NCI-H345 (cell line): ENCODE data around the gene IKZF3.
"Not testable (repeated sequence)": the region's sequence is repeated elsewhere in the genome, so short reads cannot be mapped to it uniquely, and the experiment has no call there.

Source experiments
- DNase-seq: peaks from one replicate; lab custom pipeline; 2025; lab: John Stamatoyannopoulos, UW

Gene IKZF3

GRCh38 chr17:39716879-39717536 is 147.1 kb downstream of the IKZF3 start:
- no peak for DNase-seq

GRCh38 chr17:39716073-39716818 is 147.9 kb downstream of the IKZF3 start:
- no peak for DNase-seq

- no peak for DNase-seq
Observed at GRCh38 chr17:39715375-39716072, 148.6 kb downstream of the IKZF3 start.

GRCh38 chr17:39714234-39714633 is 149.9 kb downstream of the IKZF3 start:
- no peak for DNase-seq

- no peak for DNase-seq
Observed at GRCh38 chr17:39711851-39712250, 152.3 kb downstream of the IKZF3 start.

GRCh38 chr17:39711071-39711470 is 153.0 kb downstream of the IKZF3 start:
- not testable (repeated sequence) for DNase-seq

- DNase-seq: no peak
Observed at GRCh38 chr17:39709998-39710964, 153.8 kb downstream of the IKZF3 start.

- DNase-seq: no peak
Observed at GRCh38 chr17:39709319-39709997, 154.7 kb downstream of the IKZF3 start.
